Measurements from ENCODE around the gene CD8B2.
"Not testable (repeated sequence)": the region's sequence is repeated elsewhere in the genome, so short reads cannot be mapped to it uniquely, and the experiment has no call there.

The CD8B2 gene

GRCh38 chr2:106553321-106553720 lies 66.2 kb downstream of the CD8B2 start:
- no peak for ATAC-seq

DNA sequence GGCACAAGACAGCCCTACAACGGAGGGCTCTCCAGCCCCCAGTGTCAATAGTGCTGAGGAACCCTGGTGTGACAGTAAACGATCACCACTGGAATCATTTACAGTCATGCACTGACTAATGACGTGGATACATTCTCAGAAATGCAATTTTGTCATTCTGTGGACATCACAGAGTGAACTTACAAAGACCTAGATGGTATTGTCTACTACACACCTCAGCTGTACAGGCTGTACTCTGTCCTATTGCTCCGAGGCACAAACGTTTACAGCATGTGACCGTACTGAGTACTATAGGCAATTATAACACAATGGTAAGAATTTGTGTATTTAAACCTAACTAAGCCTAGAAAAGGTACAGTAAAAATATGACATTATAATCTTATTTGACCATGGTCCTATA lies 67.2 kb downstream of the CD8B2 start:
- no peak for ATAC-seq

DNA sequence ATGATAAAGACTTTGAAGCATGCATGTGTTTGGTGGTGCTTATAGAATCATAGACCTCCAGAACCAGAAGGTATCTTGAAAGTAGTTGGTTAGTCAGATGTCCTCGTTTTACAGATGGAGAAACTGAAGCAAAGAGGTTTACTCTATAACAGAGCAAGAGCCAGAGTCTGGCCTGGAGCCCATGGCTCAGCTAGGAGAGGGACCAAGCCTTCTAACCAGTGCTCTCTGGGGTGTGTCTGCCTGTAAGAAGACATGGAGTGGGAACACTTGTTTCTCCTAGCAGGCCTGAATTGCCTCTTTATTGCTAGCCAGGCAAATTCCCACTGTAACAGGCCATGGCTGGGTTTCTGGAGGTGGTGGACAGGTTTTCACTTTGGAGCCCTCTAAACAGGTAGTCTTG lies 67.9 kb downstream of the CD8B2 start:
- no peak for ATAC-seq

DNA sequence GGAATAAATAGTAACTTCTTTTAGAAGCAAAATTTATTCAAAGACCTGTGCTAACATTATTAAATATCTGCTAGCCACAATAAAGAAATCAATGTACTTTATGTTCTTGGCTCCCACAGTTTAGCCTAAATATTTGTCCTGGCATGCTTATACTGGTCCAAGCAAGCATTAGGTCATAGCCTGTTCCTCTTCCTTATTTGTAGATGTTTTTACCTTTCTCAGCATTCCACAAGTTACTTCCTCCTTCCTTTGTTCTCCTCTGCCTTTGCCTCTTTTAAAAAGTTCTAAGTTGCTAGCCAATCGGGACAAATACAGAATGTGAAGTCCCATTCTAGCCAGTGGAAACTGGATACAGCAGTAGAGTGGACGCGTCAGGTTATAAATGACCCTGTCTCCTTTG lies 72.6 kb downstream of the CD8B2 start:
- not testable (repeated sequence) for ATAC-seq

DNA sequence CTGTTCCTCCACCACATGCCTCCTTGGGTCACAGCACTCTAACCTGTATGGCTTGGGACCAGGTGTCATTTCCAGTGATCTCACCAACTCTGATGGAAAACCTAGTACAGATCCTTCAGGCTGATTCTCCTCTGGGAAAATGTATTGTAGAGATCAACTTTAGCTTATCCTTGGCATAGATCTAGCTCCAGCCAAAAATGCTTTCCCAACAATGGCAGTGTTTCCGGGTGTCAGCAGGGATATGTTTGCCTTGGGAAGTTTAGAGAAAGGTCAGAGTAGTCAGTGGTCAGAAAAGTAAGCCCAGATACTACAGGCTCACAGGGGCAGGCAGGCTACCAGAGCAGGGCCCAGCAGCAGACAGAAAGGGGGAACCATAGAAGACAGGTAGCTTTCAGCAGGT lies 73.6 kb downstream of the CD8B2 start:
- no peak for ATAC-seq

DNA sequence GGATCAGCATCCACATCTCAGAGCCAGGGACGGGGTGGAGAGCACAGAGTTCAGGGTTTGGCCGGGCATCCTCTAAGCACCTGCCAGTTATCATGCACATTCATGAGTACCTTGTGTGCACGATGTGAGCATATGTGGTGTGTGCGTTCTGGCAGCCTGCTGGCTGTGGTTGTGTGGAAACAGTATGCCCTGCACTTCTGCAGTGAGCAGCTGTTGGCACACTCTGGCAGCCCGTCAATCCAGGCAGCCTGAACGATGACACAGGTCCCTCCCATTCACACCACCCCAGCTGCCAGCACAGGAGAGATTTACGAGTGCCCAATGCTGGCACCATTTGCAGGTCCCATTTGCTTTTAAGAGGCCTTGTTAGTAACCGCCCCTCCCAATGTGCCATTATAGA lies 74.2 kb downstream of the CD8B2 start:
- ATAC-seq, result no peak

GRCh38 chr2:106561803-106562202 lies 74.6 kb downstream of the CD8B2 start:
- ATAC-seq, result no peak

DNA sequence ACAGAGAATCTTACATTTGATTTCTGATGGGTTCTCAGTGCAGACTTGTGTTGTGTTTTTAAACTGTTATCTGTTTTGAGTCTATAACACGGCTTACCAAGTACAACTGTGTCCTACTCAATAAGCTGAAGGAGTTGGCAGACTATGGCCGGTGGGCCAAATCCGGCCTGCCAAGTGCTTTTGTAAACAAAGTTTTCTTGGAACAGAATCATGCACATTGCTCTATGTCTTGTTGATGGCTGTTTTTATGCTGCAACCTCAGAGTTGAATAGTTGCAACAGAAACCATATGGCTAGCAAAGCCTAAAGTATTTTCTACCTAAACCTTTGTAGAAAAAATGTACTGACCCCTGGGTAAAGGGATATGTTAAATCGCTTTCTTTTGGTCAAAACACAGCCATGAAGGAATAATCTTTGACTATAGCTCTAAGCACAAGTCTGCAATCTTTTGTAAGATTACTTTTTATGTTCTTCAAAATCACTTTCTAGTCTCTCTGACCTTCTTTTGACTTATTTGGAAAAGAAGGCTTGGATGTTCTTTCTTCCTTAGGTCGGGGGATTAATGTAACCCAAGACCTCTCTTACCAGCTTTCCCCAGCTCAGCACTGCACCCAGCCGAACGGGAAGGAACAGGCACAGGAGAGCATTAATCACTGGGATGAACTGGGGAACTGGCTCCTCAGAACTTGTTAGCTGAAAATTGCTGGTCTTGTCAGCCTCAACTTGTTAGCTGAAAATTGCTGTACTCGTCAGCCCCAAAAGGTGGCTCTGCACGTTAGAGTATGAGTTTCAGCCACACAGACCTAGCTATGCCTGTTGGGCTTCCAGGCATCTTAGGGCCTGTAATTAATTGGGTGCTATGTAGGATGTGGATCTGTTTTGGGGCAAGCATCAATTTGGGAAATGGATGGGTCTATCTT lies 75.4 kb downstream of the CD8B2 start:
- ATAC-seq, result no peak

GRCh38 chr2:106563195-106563594 lies 76.0 kb downstream of the CD8B2 start:
- no peak for ATAC-seq

DNA sequence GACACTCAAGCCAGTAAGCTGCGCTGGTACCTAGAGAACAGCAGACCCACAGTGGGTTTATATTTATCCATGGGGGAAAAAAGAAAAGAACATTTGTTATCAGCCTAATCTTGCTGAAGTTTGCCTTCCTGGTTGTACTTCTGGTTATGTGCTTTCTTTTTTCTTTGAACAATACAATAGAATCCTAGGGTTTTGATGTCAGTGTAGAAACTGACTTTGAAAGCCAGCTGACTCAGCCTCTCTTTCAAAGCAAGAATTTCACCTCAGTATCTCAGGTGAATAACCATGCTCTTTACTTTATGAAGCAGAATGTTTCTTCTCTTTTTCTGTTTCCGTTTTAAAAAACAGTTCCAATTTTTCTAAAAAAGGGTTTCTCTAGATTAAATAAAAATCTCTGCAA lies 78.4 kb downstream of the CD8B2 start:
- peak; percentile 60 to 61 for ATAC-seq

GRCh38 chr2:106566050-106566449 lies 78.9 kb downstream of the CD8B2 start:
- peak; percentile 79 to 86 for ATAC-seq

- ATAC-seq, result not testable (repeated sequence)
Measured at GRCh38 chr2:106566484-106566883, 79.3 kb downstream of the CD8B2 start.

DNA sequence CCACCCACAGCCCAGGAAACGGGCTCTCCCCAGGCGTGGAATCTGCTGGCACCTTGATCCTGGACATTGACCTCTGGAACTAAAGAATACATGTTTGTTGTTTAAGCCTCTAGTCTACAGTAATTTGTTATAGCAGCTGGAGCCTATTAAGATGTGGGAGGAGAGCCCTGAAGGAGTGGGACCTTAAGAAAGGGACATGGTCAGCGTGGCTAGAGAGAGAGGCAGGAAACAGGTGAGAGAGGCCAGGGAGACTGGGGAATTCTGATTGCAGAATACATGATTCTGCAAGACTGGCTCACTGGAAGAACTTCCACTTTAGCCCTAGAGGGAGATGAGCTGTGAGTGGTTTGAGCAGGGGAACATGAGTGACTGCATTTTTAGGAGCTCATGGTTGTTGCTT lies 83.2 kb downstream of the CD8B2 start:
- ATAC-seq, result no peak

All from activated CD4-positive, CD25-positive, alpha-beta regulatory T cell treated with anti-CD3 and anti-CD28 coated beads, Interleukin-2, amount 50 U/mL, for 24 hours (primary cell).